ENCODE measurements around the gene SS18L1.
A peak's percentile ranks its signal among the peaks of the same experiment; 100 is the strongest.
"Not testable (repeated sequence)": the region's sequence is repeated elsewhere in the genome, so short reads cannot be mapped to it uniquely, and the experiment has no call there.

Gene SS18L1

GRCh38 chr20:62143081-62143956 is at the start of gene SS18L1, which contains the start of gene PSMA7:
Gene SS18L1, plus strand, starts transcription at chr20:62143769. Its CDS starts 52 bp downstream, at chr20:62143821.
Gene PSMA7, minus strand, starts transcription at chr20:62143394. Its CDS starts 91 bp downstream, at chr20:62143303.
- DNase-seq (ENCODE audit: low spot score) = peak; percentile 91

- DNase-seq (ENCODE audit: low spot score) = no peak
These were observed 46.9 kb upstream of the SS18L1 start for GRCh38 chr20:62096421-62097380.

- DNase-seq (ENCODE audit: low spot score) = no peak
These were observed 45.6 kb upstream of the SS18L1 start for GRCh38 chr20:62097881-62098407.

GRCh38 chr20:62101078-62101477 is 42.5 kb upstream of the SS18L1 start:
- DNase-seq (ENCODE audit: low spot score) = no peak

GRCh38 chr20:62103508-62104233 is 39.9 kb upstream of the SS18L1 start:
- no peak for DNase-seq (ENCODE audit: low spot score)

GRCh38 chr20:62104234-62104789 is 39.3 kb upstream of the SS18L1 start:
- DNase-seq (ENCODE audit: low spot score) = no peak

GRCh38 chr20:62104791-62105345 is 38.7 kb upstream of the SS18L1 start:
- DNase-seq (ENCODE audit: low spot score) = no peak

GRCh38 chr20:62105592-62105991 is 38.0 kb upstream of the SS18L1 start:
- no peak for DNase-seq (ENCODE audit: low spot score)

- no peak for DNase-seq (ENCODE audit: low spot score)
These were observed 32.4 kb upstream of the SS18L1 start for GRCh38 chr20:62111148-62111547.

- DNase-seq (ENCODE audit: low spot score) = no peak
These were observed 31.2 kb upstream of the SS18L1 start for GRCh38 chr20:62112368-62112767.

- DNase-seq (ENCODE audit: low spot score) = no peak
These were observed 28.7 kb upstream of the SS18L1 start for GRCh38 chr20:62114894-62115293.

GRCh38 chr20:62115800-62116407 is 27.7 kb upstream of the SS18L1 start:
- DNase-seq (ENCODE audit: low spot score) = not testable (repeated sequence)

GRCh38 chr20:62116558-62117361 is 26.8 kb upstream of the SS18L1 start:
- no peak for DNase-seq (ENCODE audit: low spot score)

- no peak for DNase-seq (ENCODE audit: low spot score)
These were observed 26.3 kb upstream of the SS18L1 start for GRCh38 chr20:62117362-62117646.

- no peak for DNase-seq (ENCODE audit: low spot score)
These were observed 25.9 kb upstream of the SS18L1 start for GRCh38 chr20:62117658-62118057.

GRCh38 chr20:62118113-62119043 is 25.2 kb upstream of the SS18L1 start:
- no peak for DNase-seq (ENCODE audit: low spot score)

- no peak for DNase-seq (ENCODE audit: low spot score)
These were observed 24.5 kb upstream of the SS18L1 start for GRCh38 chr20:62119115-62119514.

- no peak for DNase-seq (ENCODE audit: low spot score)
These were observed 23.8 kb upstream of the SS18L1 start for GRCh38 chr20:62119591-62120364.

Data from RKO (cell line).